ENCODE data around the gene COL18A1. TPM values are rescaled to one million over a fixed set of nuclear protein-coding genes. Genes with fewer than 3 reads are reported as not detected.

COL18A1 gene
- total and polyA plus RNA-seq, 2 donors (not counting 1 experiment from before 2014, with no cell fraction given), result 15.6 to 24.7 TPM

- Histone ChIP-seq H3K27me3 (replicated peaks in 1 of 4; ENCODE audit: control extremely low read depth in 1 of 4, control insufficient read depth in 3 of 4, insufficient read depth in 4 of 4, low read length in 3 of 4) (peaks cover 0 to 32% (median 13%) of the 10 kb centered on the region in 4 experiments), H3K9ac (ENCODE audit: low read length) (no peak overlapping the region), H4K20me1 (ENCODE audit: control insufficient read depth, insufficient read depth, low read length, poor library complexity, severe bottlenecking) (no peaks in the 10 kb centered on the region), H3K9me3 (ENCODE audit: control extremely low read depth in 1 of 3, control insufficient read depth in 2 of 3, insufficient read depth in 1 of 3, low read length in 2 of 3) (peaks cover 0 to 2% (median 0%) of the 10 kb centered on the region in 3 donors), H2AFZ (ENCODE audit: insufficient read depth, low read depth, low read length, poor library complexity, severe bottlenecking) (no peak overlapping the region), H3K27ac (ENCODE audit: low read length in 2 of 2) (no peak overlapping the region), H3K79me2 (ENCODE audit: control insufficient read depth, insufficient read depth, low read length) (no peaks in the 10 kb centered on the region), H3K4me1 (ENCODE audit: control insufficient read depth in 2 of 2, insufficient read depth in 2 of 2, low read length in 2 of 2) (peaks cover under 1 to 5% of the 10 kb centered on the region in 2 donors), H3K4me3 (ENCODE audit: control extremely low read depth in 1 of 5, extremely low read depth in 1 of 5, insufficient read depth in 1 of 5, low read depth in 2 of 5, low read length in 4 of 5) (no peak overlapping the region), H3K4me2 (replicated peaks; ENCODE audit: low read depth, low read length, poor library complexity, severe bottlenecking) (no peak overlapping the region), H3K36me3 (replicated peaks in 1 of 2; ENCODE audit: control extremely low read depth in 1 of 2, control insufficient read depth in 1 of 2, extremely low read depth in 1 of 2, insufficient read depth in 2 of 2, low read length in 1 of 2) (no peaks in the 10 kb centered on the region)
- H3K4me1 Mint-ChIP-seq, result peaks cover 7% of the 10 kb centered on the region
- intact Hi-C loops (cut with micrococcal nuclease), result no loop called here
- ATAC-seq (ENCODE audit: low read depth) (no peak), DNase-seq (no peak)
- no peaks in the 10 kb centered on the region for H3K9me3 Mint-ChIP-seq (ENCODE audit: insufficient read depth)
- H3K4me3 Mint-ChIP-seq, result no peak overlapping the region
- TF ChIP-seq CTCF (IDR thresholded peaks at IDR 0.05) (no peak), EZH2 (IDR thresholded peaks at IDR 0.05; ENCODE audit: borderline replicate concordance, insufficient read depth, low read depth, low read length, poor library complexity, severe bottlenecking) (no peak)
- POLR2A ChIA-PET, result no interaction called here
- 87% methylated on average over 26 of the region's 31 CpGs for WGBS (ENCODE audit: insufficient coverage)
- no peak overlapping the region for H3K27ac Mint-ChIP-seq
- peaks cover 36% of the 10 kb centered on the region for H3K27me3 Mint-ChIP-seq
- CTCF ChIA-PET, result no interaction called here
These were observed 6.2 kb downstream of the COL18A1 start for GRCh38 chr21:45410865-45411809.

- H3K4me2 ChIP-seq (replicated peaks; ENCODE audit: low read depth, low read length, poor library complexity, severe bottlenecking), result no peak overlapping the region
- H3K27me3 ChIP-seq (replicated peaks in 1 of 4; ENCODE audit: control extremely low read depth in 1 of 4, control insufficient read depth in 3 of 4, insufficient read depth in 4 of 4, low read length in 3 of 4), result peaks cover 0 to 25% (median 7%) of the 10 kb centered on the region in 4 experiments
- Mint-ChIP-seq H3K9me3 (ENCODE audit: insufficient read depth) (no peaks in the 10 kb centered on the region), H3K27me3 (peaks cover 33% of the 10 kb centered on the region), H3K4me3 (no peak overlapping the region), H3K4me1 (no peaks in the 10 kb centered on the region), H3K27ac (no peak overlapping the region)
- POLR2A ChIA-PET, result no interaction called here
- no peaks in the 10 kb centered on the region for H3K79me2 ChIP-seq (ENCODE audit: control insufficient read depth, insufficient read depth, low read length)
- peaks cover 0 to 2% (median 0%) of the 10 kb centered on the region in 3 donors for H3K9me3 ChIP-seq (ENCODE audit: control extremely low read depth in 1 of 3, control insufficient read depth in 2 of 3, insufficient read depth in 1 of 3, low read length in 2 of 3)
- ATAC-seq (ENCODE audit: low read depth) (no peak), DNase-seq (no peak)
- no peak overlapping the region for H3K27ac ChIP-seq (ENCODE audit: low read length in 2 of 2)
- H4K20me1 ChIP-seq (ENCODE audit: control insufficient read depth, insufficient read depth, low read length, poor library complexity, severe bottlenecking), result no peaks in the 10 kb centered on the region
- 84% methylated on average over 16 of the region's 18 CpGs for WGBS (ENCODE audit: insufficient coverage)
- intact Hi-C loops (cut with micrococcal nuclease), result no loop called here
- H3K36me3 ChIP-seq (replicated peaks in 1 of 2; ENCODE audit: control extremely low read depth in 1 of 2, control insufficient read depth in 1 of 2, extremely low read depth in 1 of 2, insufficient read depth in 2 of 2, low read length in 1 of 2), result no peaks in the 10 kb centered on the region
- CTCF ChIA-PET, result interaction anchor here (0.5 kb wide), 1 partner anchor 83 kb away, joined by 3 read pairs; no protein-coding TSS in a partner anchor
- H3K9ac ChIP-seq (ENCODE audit: low read length), result no peak overlapping the region
- no peak overlapping the region for H2AFZ ChIP-seq (ENCODE audit: insufficient read depth, low read depth, low read length, poor library complexity, severe bottlenecking)
- no peak for TF ChIP-seq CTCF (IDR thresholded peaks at IDR 0.05)
- TF ChIP-seq EZH2 (IDR thresholded peaks at IDR 0.05; ENCODE audit: borderline replicate concordance, insufficient read depth, low read depth, low read length, poor library complexity, severe bottlenecking), result no peak
- no peaks in the 10 kb centered on the region for H3K4me1 ChIP-seq (ENCODE audit: control insufficient read depth in 2 of 2, insufficient read depth in 2 of 2, low read length in 2 of 2)
- no peak overlapping the region for H3K4me3 ChIP-seq (ENCODE audit: control extremely low read depth in 1 of 5, extremely low read depth in 1 of 5, insufficient read depth in 1 of 5, low read depth in 2 of 5, low read length in 4 of 5)
These were observed 6.8 kb downstream of the COL18A1 start for GRCh38 chr21:45411810-45412206.
